Prostate gland (tissue), 2 donors: ENCODE results near the gene SLC25A10. TPM values are rescaled to one million over a fixed set of nuclear protein-coding genes. Genes with fewer than 3 reads are reported as not detected.

Experiments
- DNase-seq: peaks from one replicate; pipeline ENCODE4 v3.0.0-alpha.2; 2019; ENCODE audit warnings: low spot score
- H3K27ac ChIP-seq, 2 donors: fragments of 200-600 bp; sonication (generic); 2 replicates each; pipeline ENCODE4 v1.5.1; 2017 to 2019
- H3K27me3 ChIP-seq: fragments of 200-600 bp; sonication (generic); replicated peaks from 2 replicates; pipeline ENCODE4 v1.5.1; 2019; ENCODE audit not compliant: insufficient read depth
- H3K36me3 ChIP-seq, 2 donors: fragments of 200-600 bp; sonication (generic); 1 replicate in 1 of 2; 2 replicates in 1 of 2; pipeline versions ENCODE4 v1.5.1 to v1.8.1; 2017 to 2019
- H3K4me1 ChIP-seq: fragments of 200-600 bp; sonication (generic); replicated peaks from 2 replicates; pipeline ENCODE4 v1.5.1; 2019
- H3K4me3 ChIP-seq, 2 donors: fragments of 200-600 bp; sonication (generic); 2 replicates each; pipeline ENCODE4 v1.5.1; 2017 to 2019
- H3K9me3 ChIP-seq: fragments of 200-600 bp; sonication (generic); 2 replicates; pipeline ENCODE4 v1.5.1; 2017
- POLR2A ChIP-seq: fragments of 450-650 bp; IDR thresholded peaks from one replicate; pipeline ENCODE4 v1.6.1; 2016; ENCODE audit warnings: antibody characterized with exemption, mild to moderate bottlenecking
- POLR2AphosphoS5 ChIP-seq: sonication (generic); formaldehyde crosslinking; IDR thresholded peaks from one replicate; pipeline ENCODE4 v1.6.1; 2017; ENCODE audit warnings: antibody characterized with exemption
- WGBS: methylation state at CpG from one replicate; pipeline ENCODE4 v1.1.5; 2018; 5-methylcytosine and 5-hydroxymethylcytosine counted together
- intact Hi-C: fragments of 100-400 bp; cut with DNase I; formaldehyde crosslinking; loops from one replicate; pipeline ENCODE4 v1.14.2; 2022
- total RNA-seq, 2 donors: library from RNA; depleted of rRNA; stranded (reverse); fragments of >200 nt; gene quantifications; one replicate each; pipeline ENCODE4 v1.1.0, GENCODE V29; 2016
- TF ChIP-seq, protein P1 (sequence below), 4 experiments: fragments of 200-600 bp in 2 of 4; fragments of 450-650 bp in 2 of 4; sonication (generic) in 2 of 4; IDR thresholded peaks; 1 replicate in 3 of 4; 2 replicates in 1 of 4; pipeline ENCODE4 v1.5.1; 2016 to 2019; ENCODE audit warnings: antibody characterized with exemption in 4 of 4, mild to moderate bottlenecking in 2 of 4, moderate library complexity in 2 of 4

SLC25A10 gene
- total RNA-seq, 2 donors from 2014 or later = 39.1 to 39.4 TPM

DNA sequence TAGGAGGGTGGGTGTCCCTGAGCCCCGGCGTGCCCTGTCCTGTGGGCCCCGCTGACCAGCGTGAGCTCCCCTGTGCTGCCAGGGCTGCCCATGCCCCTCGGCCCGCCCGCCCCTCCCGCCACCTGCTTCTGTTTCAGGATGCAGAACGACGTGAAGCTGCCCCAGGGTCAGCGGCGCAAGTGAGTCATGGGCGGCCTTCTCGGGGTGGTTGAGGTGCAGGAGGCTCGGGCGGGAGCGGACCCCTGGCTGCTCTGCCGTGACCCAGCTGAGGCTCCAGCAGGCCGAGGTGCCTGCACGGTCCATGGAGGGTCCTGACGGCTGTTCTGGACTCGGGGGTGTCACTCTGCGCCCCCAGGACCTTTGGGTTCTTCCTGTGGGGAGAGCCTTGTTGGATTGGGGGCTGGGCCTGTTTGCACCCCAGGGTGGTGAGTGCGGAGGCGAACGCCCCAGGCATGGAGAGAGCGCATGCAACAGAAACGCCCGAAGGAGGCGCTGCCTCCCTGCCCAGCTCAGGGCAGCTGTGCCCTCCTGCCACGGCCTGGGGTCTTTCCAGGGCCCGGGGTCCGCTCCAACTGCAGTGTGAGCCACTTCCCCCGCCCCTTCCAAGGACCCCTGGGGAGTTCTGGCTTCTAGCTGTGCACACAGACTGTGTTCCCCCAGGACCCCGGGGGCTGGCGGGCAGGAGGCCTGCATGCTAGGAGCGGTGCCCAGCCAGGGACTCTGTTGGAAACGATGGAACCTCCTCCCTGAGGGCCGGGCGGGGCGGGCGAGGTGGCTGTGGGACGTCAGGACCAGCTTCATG, 4.0 kb downstream of the SLC25A10 start:
- TF ChIP-seq, protein P1, sequence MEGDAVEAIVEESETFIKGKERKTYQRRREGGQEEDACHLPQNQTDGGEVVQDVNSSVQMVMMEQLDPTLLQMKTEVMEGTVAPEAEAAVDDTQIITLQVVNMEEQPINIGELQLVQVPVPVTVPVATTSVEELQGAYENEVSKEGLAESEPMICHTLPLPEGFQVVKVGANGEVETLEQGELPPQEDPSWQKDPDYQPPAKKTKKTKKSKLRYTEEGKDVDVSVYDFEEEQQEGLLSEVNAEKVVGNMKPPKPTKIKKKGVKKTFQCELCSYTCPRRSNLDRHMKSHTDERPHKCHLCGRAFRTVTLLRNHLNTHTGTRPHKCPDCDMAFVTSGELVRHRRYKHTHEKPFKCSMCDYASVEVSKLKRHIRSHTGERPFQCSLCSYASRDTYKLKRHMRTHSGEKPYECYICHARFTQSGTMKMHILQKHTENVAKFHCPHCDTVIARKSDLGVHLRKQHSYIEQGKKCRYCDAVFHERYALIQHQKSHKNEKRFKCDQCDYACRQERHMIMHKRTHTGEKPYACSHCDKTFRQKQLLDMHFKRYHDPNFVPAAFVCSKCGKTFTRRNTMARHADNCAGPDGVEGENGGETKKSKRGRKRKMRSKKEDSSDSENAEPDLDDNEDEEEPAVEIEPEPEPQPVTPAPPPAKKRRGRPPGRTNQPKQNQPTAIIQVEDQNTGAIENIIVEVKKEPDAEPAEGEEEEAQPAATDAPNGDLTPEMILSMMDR (IDR thresholded peaks at IDR 0.05) = no peak
- TF ChIP-seq POLR2AphosphoS5 (no peak), POLR2A (no peak)
- intact Hi-C loops = no loop called here
- Histone ChIP-seq H3K4me1 (peaks cover 17% of the 10 kb centered on the region), H3K36me3 (no peaks in the 10 kb centered on the region), H3K27me3 (no peaks in the 10 kb centered on the region), H3K27ac (no peak overlapping the region), H3K9me3 (no peaks in the 10 kb centered on the region), H3K4me3 (no peak overlapping the region)
- DNase-seq = no peak
- 88% methylated on average over 43 of the region's 43 CpGs for WGBS

DNA sequence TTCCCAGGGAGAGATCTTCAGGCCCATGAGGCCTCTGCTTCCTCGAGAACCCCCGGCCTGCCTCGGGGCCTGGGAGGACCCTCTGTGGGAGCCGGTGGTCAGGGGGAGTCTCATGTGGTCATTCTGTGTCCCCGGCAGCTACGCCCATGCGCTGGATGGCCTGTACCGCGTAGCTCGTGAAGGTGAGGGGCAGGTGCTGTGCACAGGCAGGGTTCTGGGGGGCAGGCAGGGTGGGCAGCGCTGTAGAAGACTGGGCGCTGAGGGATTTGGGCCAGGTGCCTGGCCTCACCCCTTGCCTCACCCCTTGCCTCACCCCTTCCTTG, 4.6 kb downstream of the SLC25A10 start:
- TF ChIP-seq POLR2A (no peak), POLR2AphosphoS5 (no peak)
- TF ChIP-seq, protein P1 (IDR thresholded peaks at IDR 0.05) = no peak
- intact Hi-C loops = no loop called here
- H3K27ac ChIP-seq = no peak overlapping the region
- no peaks in the 10 kb centered on the region for H3K36me3 ChIP-seq
- 98% methylated on average over 12 of the region's 12 CpGs for WGBS
- H3K4me3 ChIP-seq = no peak overlapping the region
- H3K4me1 ChIP-seq = peaks cover 14% of the 10 kb centered on the region
- no peak for DNase-seq
- no peaks in the 10 kb centered on the region for H3K9me3 ChIP-seq
- H3K27me3 ChIP-seq = no peaks in the 10 kb centered on the region

DNA sequence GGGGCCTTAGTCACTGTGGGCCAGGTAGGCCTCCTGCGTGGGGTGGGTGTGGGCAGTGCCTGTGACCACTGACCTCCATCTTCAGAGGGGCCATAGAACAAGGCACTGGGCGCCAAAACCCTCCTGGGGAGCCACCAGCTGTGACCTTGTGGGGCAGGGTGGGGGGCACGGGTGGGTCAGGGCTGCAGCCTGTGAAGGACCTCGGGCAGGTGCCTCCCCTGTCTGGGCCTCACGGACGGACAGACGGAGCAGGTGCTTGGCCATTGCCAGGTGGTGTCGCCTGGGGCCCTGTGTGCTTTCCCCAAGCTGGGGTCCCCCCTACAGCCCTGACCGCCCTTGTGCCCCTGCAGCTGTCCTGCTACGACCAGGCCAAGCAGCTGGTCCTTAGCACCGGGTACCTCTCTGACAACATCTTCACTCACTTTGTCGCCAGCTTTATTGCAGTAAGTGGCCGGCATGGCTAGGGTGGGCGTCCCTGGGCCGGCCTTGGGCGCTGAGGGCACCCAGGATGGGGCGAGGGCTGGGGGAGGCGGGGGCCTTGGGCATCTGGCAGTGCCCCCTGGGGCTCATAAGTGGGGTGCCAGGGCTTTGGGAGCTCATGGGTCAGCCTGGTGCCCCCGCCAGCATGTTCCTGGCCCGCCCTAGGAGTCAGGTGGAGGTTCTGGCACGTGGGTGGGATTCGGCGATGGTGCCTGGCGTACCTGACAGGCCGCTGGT, 5.1 kb downstream of the SLC25A10 start:
- Histone ChIP-seq H3K36me3 (no peaks in the 10 kb centered on the region), H3K27me3 (no peaks in the 10 kb centered on the region), H3K9me3 (no peaks in the 10 kb centered on the region), H3K4me3 (no peak overlapping the region), H3K27ac (no peak overlapping the region), H3K4me1 (peaks cover 14% of the 10 kb centered on the region)
- TF ChIP-seq, protein P1 (IDR thresholded peaks at IDR 0.05) = no peak
- TF ChIP-seq POLR2AphosphoS5 (no peak), POLR2A (no peak)
- intact Hi-C loops = no loop called here
- DNase-seq = no peak
- 95% methylated on average over 24 of the region's 25 CpGs for WGBS

DNA sequence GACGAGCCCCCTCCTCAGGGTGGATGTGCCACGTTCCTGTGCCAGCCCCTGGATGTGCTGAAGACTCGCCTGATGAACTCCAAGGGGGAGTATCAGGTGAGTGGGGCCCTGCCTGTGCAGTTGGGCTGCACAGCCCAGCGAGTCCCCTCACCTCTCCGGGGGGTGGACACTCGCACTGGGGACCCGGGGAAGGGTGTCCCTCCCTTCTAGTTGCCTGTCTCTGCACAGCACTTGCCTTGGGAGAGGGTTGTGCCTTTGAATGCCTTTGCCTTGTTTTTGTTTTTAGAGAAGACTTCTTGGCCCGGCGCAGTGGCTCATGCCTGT, 5.6 kb downstream of the SLC25A10 start:
- DNase-seq = no peak
- peaks cover 17% of the 10 kb centered on the region for H3K4me1 ChIP-seq
- H3K9me3 ChIP-seq = no peaks in the 10 kb centered on the region
- H3K27ac ChIP-seq = no peak overlapping the region
- no peak overlapping the region for H3K4me3 ChIP-seq
- 99% methylated on average over 9 of the region's 9 CpGs for WGBS
- H3K27me3 ChIP-seq = no peaks in the 10 kb centered on the region
- intact Hi-C loops = no loop called here
- H3K36me3 ChIP-seq = no peaks in the 10 kb centered on the region
- TF ChIP-seq, protein P1 (IDR thresholded peaks at IDR 0.05) = no peak
- TF ChIP-seq POLR2AphosphoS5 (no peak), POLR2A (no peak)
